ENCODE results near the gene MAP9. TPM values are rescaled to one million over a fixed set of nuclear protein-coding genes. Genes with fewer than 3 reads are reported as not detected.

Gene MAP9
- total and polyA plus RNA-seq, 4 donors, result 0.14 to 2.0 (median 0.77) TPM

GRCh38 chr4:155304375-155304774, 72.4 kb downstream of the MAP9 start:
- Histone ChIP-seq H3K27me3 (ENCODE audit: control insufficient read depth in 4 of 4, insufficient read depth in 4 of 4, low read length in 3 of 4) (peaks cover 0 to 4% (median 1%) of the 10 kb centered on the region in 4 donors), H3K4me3 (ENCODE audit: low read depth in 1 of 3, low read length in 3 of 3) (no peak overlapping the region), H3K27ac (ENCODE audit: low read depth in 1 of 2, low read length in 2 of 2) (no peak overlapping the region), H3K4me1 (ENCODE audit: control insufficient read depth in 4 of 4, insufficient read depth in 4 of 4, low read length in 3 of 4) (no peaks in the 10 kb centered on the region), H3K9ac (ENCODE audit: low read depth in 1 of 2, low read length in 2 of 2) (no peak overlapping the region), H3K36me3 (ENCODE audit: control insufficient read depth in 4 of 4, insufficient read depth in 3 of 4, low read depth in 1 of 4, low read length in 3 of 4) (no peaks in the 10 kb centered on the region), H3K9me3 (ENCODE audit: control insufficient read depth in 4 of 4, low read length in 3 of 4) (no peaks in the 10 kb centered on the region)
- 79% methylated on average over 2 of the region's 2 CpGs for WGBS
- TF ChIP-seq TAF1 (conservative IDR thresholded peaks at IDR 0.05) (no peak), HNF4G (IDR thresholded peaks at IDR 0.05) (no peak), RXRA (IDR thresholded peaks at IDR 0.05) (no peak), REST (IDR thresholded peaks at IDR 0.05) (no peak), EGR1 (IDR thresholded peaks at IDR 0.05; ENCODE audit: low read depth in 2 of 2) (no peak), GABPA (IDR thresholded peaks at IDR 0.05 in 1 of 2, conservative IDR thresholded peaks at IDR 0.05 in 1 of 2) (no peak), RAD21 (IDR thresholded peaks at IDR 0.05) (no peak), MAX (IDR thresholded peaks at IDR 0.05) (no peak), FOXA1 (IDR thresholded peaks at IDR 0.05) (no peak), YY1 (IDR thresholded peaks at IDR 0.05) (no peak), FOXA2 (IDR thresholded peaks at IDR 0.05) (no peak), NR2F2 (IDR thresholded peaks at IDR 0.05) (no peak), ATF3 (IDR thresholded peaks at IDR 0.05) (no peak), SP1 (IDR thresholded peaks at IDR 0.05) (no peak)
- DNase-seq (ENCODE audit: low spot score), result no peak

DNA sequence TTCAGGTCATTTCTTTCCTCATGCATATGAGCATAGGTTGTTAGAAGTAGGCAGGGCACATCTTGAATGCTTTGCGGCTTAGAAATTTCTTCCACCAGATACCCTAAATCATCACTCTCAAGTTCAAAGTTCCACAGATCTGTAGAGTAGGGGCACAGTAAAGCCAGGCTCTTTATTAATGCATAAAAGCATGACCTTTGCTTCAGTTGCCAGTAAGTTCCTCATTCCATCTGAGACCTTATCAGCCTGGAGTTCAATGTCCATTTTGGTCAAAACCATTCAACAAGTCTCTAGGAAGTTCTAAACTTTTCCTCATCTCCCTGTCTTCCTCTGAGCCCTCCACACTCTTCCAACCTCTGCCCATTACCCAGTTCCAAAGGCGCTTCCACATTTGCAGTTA, 77.7 kb downstream of the MAP9 start:
- DNase-seq (ENCODE audit: low spot score), result no peak
- no peak overlapping the region for H3K9ac ChIP-seq (ENCODE audit: low read depth in 1 of 2, low read length in 2 of 2)
- H3K36me3 ChIP-seq (ENCODE audit: control insufficient read depth in 4 of 4, insufficient read depth in 3 of 4, low read depth in 1 of 4, low read length in 3 of 4), result no peaks in the 10 kb centered on the region
- no peaks in the 10 kb centered on the region for H3K27me3 ChIP-seq (ENCODE audit: control insufficient read depth in 4 of 4, insufficient read depth in 4 of 4, low read length in 3 of 4)
- H3K4me1 ChIP-seq (ENCODE audit: control insufficient read depth in 4 of 4, insufficient read depth in 4 of 4, low read length in 3 of 4), result no peaks in the 10 kb centered on the region
- H3K4me3 ChIP-seq (ENCODE audit: low read depth in 1 of 3, low read length in 3 of 3), result no peak overlapping the region
- H3K27ac ChIP-seq (ENCODE audit: low read depth in 1 of 2, low read length in 2 of 2), result no peak overlapping the region
- WGBS, result 92% methylated on average over 2 of the region's 2 CpGs
- peaks cover 0 to 5% (median 2%) of the 10 kb centered on the region in 4 donors for H3K9me3 ChIP-seq (ENCODE audit: control insufficient read depth in 4 of 4, low read length in 3 of 4)
- TF ChIP-seq MAX (IDR thresholded peaks at IDR 0.05), result no peak
- TF ChIP-seq EGR1 (IDR thresholded peaks at IDR 0.05; ENCODE audit: low read depth in 2 of 2), result no peak
- no peak for TF ChIP-seq JUND (IDR thresholded peaks at IDR 0.05)
- no peak for TF ChIP-seq YY1 (IDR thresholded peaks at IDR 0.05)
- no peak for TF ChIP-seq NR2F2 (IDR thresholded peaks at IDR 0.05)
- TF ChIP-seq REST (IDR thresholded peaks at IDR 0.05), result no peak
- no peak for TF ChIP-seq RXRA (IDR thresholded peaks at IDR 0.05)
- TF ChIP-seq TAF1 (conservative IDR thresholded peaks at IDR 0.05), result no peak
- TF ChIP-seq HNF4G (IDR thresholded peaks at IDR 0.05), result no peak
- TF ChIP-seq ZBTB33 (IDR thresholded peaks at IDR 0.05), result no peak
- no peak for TF ChIP-seq ATF3 (IDR thresholded peaks at IDR 0.05)
- TF ChIP-seq FOXA2 (IDR thresholded peaks at IDR 0.05), result no peak
- TF ChIP-seq HNF4A (conservative IDR thresholded peaks at IDR 0.05), result no peak
- TF ChIP-seq SP1 (IDR thresholded peaks at IDR 0.05), result no peak
- TF ChIP-seq, protein P1, sequence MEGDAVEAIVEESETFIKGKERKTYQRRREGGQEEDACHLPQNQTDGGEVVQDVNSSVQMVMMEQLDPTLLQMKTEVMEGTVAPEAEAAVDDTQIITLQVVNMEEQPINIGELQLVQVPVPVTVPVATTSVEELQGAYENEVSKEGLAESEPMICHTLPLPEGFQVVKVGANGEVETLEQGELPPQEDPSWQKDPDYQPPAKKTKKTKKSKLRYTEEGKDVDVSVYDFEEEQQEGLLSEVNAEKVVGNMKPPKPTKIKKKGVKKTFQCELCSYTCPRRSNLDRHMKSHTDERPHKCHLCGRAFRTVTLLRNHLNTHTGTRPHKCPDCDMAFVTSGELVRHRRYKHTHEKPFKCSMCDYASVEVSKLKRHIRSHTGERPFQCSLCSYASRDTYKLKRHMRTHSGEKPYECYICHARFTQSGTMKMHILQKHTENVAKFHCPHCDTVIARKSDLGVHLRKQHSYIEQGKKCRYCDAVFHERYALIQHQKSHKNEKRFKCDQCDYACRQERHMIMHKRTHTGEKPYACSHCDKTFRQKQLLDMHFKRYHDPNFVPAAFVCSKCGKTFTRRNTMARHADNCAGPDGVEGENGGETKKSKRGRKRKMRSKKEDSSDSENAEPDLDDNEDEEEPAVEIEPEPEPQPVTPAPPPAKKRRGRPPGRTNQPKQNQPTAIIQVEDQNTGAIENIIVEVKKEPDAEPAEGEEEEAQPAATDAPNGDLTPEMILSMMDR (IDR thresholded peaks at IDR 0.05; ENCODE audit: low read depth, low read length, missing input control), result no peak
- TF ChIP-seq FOXA1 (IDR thresholded peaks at IDR 0.05), result no peak
- no peak for TF ChIP-seq GABPA (IDR thresholded peaks at IDR 0.05 in 1 of 2, conservative IDR thresholded peaks at IDR 0.05 in 1 of 2)
- no peak for TF ChIP-seq RAD21 (IDR thresholded peaks at IDR 0.05)
